ENCODE results near the gene CHMP4B. TPM values are rescaled to one million over a fixed set of nuclear protein-coding genes. Genes with fewer than 3 reads are reported as not detected.

The CHMP4B gene
- total and polyA plus RNA-seq, 4 donors: 2.7 to 37.2 (median 17.2) TPM

DNA sequence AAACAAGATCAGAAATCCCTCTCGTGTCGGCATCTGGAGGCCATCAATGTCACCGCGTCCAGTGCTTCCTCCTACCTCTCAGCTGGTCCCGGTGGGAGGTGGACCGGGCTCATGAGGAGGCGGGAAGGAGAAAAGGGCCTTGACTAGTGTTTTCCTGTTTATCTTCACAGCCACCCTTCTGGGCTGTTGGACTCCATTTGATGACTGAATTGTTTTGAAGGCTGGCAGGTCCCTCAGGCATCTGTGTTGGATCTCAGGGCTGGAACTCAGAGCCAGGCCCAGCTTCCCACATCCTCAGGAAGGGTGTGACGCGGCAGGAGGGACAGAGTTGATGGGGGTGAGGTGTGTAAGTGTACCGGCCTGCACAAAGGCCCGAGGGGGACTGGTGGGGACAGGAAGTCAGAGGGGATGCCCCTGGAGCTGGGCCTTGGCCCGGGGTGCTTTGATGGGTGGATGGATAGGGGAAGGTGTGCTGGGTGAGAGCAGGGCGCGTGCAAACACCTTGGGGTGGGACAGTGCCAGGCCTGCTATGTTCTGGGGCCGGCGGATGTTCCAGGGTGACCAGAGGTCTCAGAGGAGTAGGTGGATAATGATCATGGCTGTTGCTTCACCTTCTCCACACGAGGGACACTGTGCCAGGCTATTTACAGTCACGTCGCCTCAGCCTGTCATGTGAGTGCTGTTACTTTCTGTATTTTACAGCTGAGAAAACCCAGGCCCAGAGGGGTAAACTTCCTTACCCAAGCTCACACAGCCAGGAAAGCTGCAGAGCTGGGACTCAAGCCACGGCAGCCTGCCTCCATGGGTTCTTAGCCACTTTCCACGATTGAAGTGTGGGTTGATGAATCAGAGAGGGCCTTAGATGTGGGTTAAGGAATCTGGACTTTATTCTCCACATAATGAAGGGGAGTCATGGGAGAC lies 17.9 kb upstream of the CHMP4B start:
- DNase-seq (ENCODE audit: low spot score): no peak
- TF ChIP-seq FOXA2 (IDR thresholded peaks at IDR 0.05) (no peak), GABPA (IDR thresholded peaks at IDR 0.05 in 1 of 2, conservative IDR thresholded peaks at IDR 0.05 in 1 of 2) (no peak), SP1 (IDR thresholded peaks at IDR 0.05) (no peak), RAD21 (IDR thresholded peaks at IDR 0.05) (no peak), ATF3 (IDR thresholded peaks at IDR 0.05) (no peak), NR2F2 (IDR thresholded peaks at IDR 0.05) (no peak), REST (IDR thresholded peaks at IDR 0.05) (no peak), HNF4A (conservative IDR thresholded peaks at IDR 0.05) (no peak), JUND (IDR thresholded peaks at IDR 0.05) (no peak), TAF1 (conservative IDR thresholded peaks at IDR 0.05) (no peak), HNF4G (IDR thresholded peaks at IDR 0.05) (no peak), EGR1 (IDR thresholded peaks at IDR 0.05; ENCODE audit: low read depth in 2 of 2) (no peak), MAX (IDR thresholded peaks at IDR 0.05) (no peak)
- TF ChIP-seq, protein P1, sequence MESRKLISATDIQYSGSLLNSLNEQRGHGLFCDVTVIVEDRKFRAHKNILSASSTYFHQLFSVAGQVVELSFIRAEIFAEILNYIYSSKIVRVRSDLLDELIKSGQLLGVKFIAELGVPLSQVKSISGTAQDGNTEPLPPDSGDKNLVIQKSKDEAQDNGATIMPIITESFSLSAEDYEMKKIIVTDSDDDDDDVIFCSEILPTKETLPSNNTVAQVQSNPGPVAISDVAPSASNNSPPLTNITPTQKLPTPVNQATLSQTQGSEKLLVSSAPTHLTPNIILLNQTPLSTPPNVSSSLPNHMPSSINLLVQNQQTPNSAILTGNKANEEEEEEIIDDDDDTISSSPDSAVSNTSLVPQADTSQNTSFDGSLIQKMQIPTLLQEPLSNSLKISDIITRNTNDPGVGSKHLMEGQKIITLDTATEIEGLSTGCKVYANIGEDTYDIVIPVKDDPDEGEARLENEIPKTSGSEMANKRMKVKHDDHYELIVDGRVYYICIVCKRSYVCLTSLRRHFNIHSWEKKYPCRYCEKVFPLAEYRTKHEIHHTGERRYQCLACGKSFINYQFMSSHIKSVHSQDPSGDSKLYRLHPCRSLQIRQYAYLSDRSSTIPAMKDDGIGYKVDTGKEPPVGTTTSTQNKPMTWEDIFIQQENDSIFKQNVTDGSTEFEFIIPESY (IDR thresholded peaks at IDR 0.05): no peak
- H3K36me3 ChIP-seq (ENCODE audit: control insufficient read depth in 4 of 4, insufficient read depth in 3 of 4, low read depth in 1 of 4, low read length in 3 of 4): no peaks in the 10 kb centered on the region
- H3K27ac ChIP-seq (ENCODE audit: low read depth in 1 of 2, low read length in 2 of 2): no peak overlapping the region
- no peaks in the 10 kb centered on the region for H3K4me1 ChIP-seq (ENCODE audit: control insufficient read depth in 4 of 4, insufficient read depth in 4 of 4, low read length in 3 of 4)
- H3K27me3 ChIP-seq (ENCODE audit: control insufficient read depth in 4 of 4, insufficient read depth in 4 of 4, low read length in 3 of 4): no peaks in the 10 kb centered on the region
- H3K9me3 ChIP-seq (ENCODE audit: control insufficient read depth in 4 of 4, low read length in 3 of 4): no peaks in the 10 kb centered on the region
- 77% methylated on average over 21 of the region's 21 CpGs for WGBS
- H3K4me3 ChIP-seq (ENCODE audit: low read depth in 1 of 3, low read length in 3 of 3): no peak overlapping the region
- H3K9ac ChIP-seq (ENCODE audit: low read depth in 1 of 2, low read length in 2 of 2): no peak overlapping the region

DNA sequence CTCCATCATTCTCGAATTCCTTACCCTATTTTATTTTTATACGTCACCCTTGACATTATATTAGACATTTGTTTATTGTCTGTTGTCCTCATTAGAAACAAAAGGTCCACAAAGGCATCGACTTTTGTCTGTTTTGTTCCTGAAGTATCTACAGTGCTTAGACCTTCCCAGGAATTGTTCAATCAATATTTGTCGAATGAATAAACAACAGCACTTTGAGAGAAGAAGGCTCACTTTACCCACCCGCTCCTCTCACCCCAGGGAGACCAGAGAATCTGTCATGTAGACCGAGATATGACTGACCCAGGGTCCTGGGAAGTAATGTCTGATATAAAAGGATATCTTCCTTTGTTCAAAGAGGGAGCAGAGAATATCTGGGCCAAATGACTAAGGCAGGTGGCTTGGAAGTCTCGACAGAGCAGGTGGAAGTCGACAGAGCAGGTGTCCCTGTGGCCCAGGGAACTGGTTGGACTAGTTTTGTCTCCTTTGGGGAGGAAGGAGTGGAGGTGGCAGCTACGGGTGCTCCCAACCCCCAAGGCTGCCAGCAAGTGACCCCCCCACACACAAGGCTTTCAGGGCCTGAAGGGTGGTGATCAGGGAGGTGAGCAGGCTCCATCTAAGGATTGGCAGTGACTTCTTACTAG lies 14.8 kb upstream of the CHMP4B start:
- Histone ChIP-seq H3K9me3 (ENCODE audit: control insufficient read depth in 4 of 4, low read length in 3 of 4) (no peaks in the 10 kb centered on the region), H3K4me1 (ENCODE audit: control insufficient read depth in 4 of 4, insufficient read depth in 4 of 4, low read length in 3 of 4) (no peaks in the 10 kb centered on the region), H3K9ac (ENCODE audit: low read depth in 1 of 2, low read length in 2 of 2) (no peak overlapping the region), H3K27ac (ENCODE audit: low read depth in 1 of 2, low read length in 2 of 2) (no peak overlapping the region), H3K27me3 (ENCODE audit: control insufficient read depth in 4 of 4, insufficient read depth in 4 of 4, low read length in 3 of 4) (no peaks in the 10 kb centered on the region), H3K4me3 (ENCODE audit: low read depth in 1 of 3, low read length in 3 of 3) (no peak overlapping the region), H3K36me3 (ENCODE audit: control insufficient read depth in 4 of 4, insufficient read depth in 3 of 4, low read depth in 1 of 4, low read length in 3 of 4) (no peaks in the 10 kb centered on the region)
- TF ChIP-seq TAF1 (conservative IDR thresholded peaks at IDR 0.05) (no peak), EGR1 (IDR thresholded peaks at IDR 0.05; ENCODE audit: low read depth in 2 of 2) (no peak), FOXA2 (IDR thresholded peaks at IDR 0.05) (no peak), MAX (IDR thresholded peaks at IDR 0.05) (no peak), FOXA1 (IDR thresholded peaks at IDR 0.05) (no peak), YY1 (IDR thresholded peaks at IDR 0.05) (no peak), RAD21 (IDR thresholded peaks at IDR 0.05) (no peak), HNF4G (IDR thresholded peaks at IDR 0.05) (no peak), NR2F2 (IDR thresholded peaks at IDR 0.05) (no peak), CTCF (IDR thresholded peaks at IDR 0.05; ENCODE audit: low read depth, low read length, missing input control) (no peak), HNF4A (conservative IDR thresholded peaks at IDR 0.05) (no peak)
- TF ChIP-seq, protein P1 (IDR thresholded peaks at IDR 0.05): no peak
- WGBS: 58% methylated on average over 9 of the region's 9 CpGs
- DNase-seq (ENCODE audit: low spot score): no peak

Measured in liver (tissue), 9 donors.